Spleen (tissue), 11 donors: ENCODE measurements around the gene CACNA2D1. TPM values are rescaled to one million over a fixed set of nuclear protein-coding genes. Genes with fewer than 3 reads are reported as not detected.

Source experiments
- DNase-seq: peaks from one replicate; pipeline ENCODE4 v3.0.0-alpha.2; 2020
- H3K27ac ChIP-seq, 8 donors: fragments of 200-600 bp; sonication (generic) in 7 of 8; 1 replicate in 4 of 8; 2 replicates in 4 of 8; pipeline versions ENCODE4 v1.5.0 to v1.8.0; 2016 to 2021; ENCODE audit warnings: inconsistent platforms in 4 of 8, mild to moderate bottlenecking in 4 of 8, moderate library complexity in 1 of 8
- H3K27me3 ChIP-seq, 7 donors: fragments of 200-600 bp; sonication (generic) in 6 of 7; replicated peaks in 1 of 7; 1 replicate in 4 of 7; 2 replicates in 3 of 7; pipeline versions ENCODE4 v1.5.0 to v1.8.0; 2016 to 2021; ENCODE audit warnings: inconsistent platforms in 3 of 7, mild to moderate bottlenecking in 1 of 7
- H3K36me3 ChIP-seq, 6 donors: fragments of 200-600 bp; sonication (generic) in 5 of 6; 1 replicate in 4 of 6; 2 replicates in 2 of 6; pipeline versions ENCODE4 v1.5.0 to v1.8.0; 2016 to 2021; ENCODE audit warnings: inconsistent platforms in 2 of 6
- H3K4me1 ChIP-seq, 6 donors: fragments of 200-600 bp; sonication (generic) in 5 of 6; 1 replicate in 3 of 6; 2 replicates in 3 of 6; pipeline versions ENCODE4 v1.5.0 to v1.8.0; 2016 to 2021; ENCODE audit warnings: inconsistent platforms in 3 of 6
- H3K4me3 ChIP-seq, 8 donors: fragments of 200-600 bp; sonication (generic) in 7 of 8; 1 replicate in 4 of 8; 2 replicates in 4 of 8; pipeline versions ENCODE4 v1.5.0 to v1.8.0; 2016 to 2021; ENCODE audit warnings: inconsistent platforms in 4 of 8, mild to moderate bottlenecking in 4 of 8, moderate library complexity in 2 of 8
- H3K9me3 ChIP-seq, 8 donors: fragments of 200-600 bp; sonication (generic) in 7 of 8; 1 replicate in 4 of 8; 2 replicates in 4 of 8; pipeline versions ENCODE4 v1.5.0 to v1.8.0; 2016 to 2021; ENCODE audit warnings: inconsistent platforms in 4 of 8
- CTCF ChIP-seq, 11 experiments: fragments of 200-600 bp in 7 of 11; fragments of 450-650 bp in 4 of 11; sonication (generic) in 4 of 11; IDR thresholded peaks in 8 of 11; conservative IDR thresholded peaks in 3 of 11; 1 replicate in 7 of 11; 2 replicates in 4 of 11; pipeline versions ENCODE4 v1.4.0 to v1.8.0; 2016 to 2021; ENCODE audit warnings: antibody characterized with exemption in 11 of 11, inconsistent platforms in 4 of 11, mild to moderate bottlenecking in 1 of 11
- POLR2A ChIP-seq, 3 donors: fragments of 450-650 bp; IDR thresholded peaks; one replicate each; pipeline ENCODE4 v1.5.1; 2017; ENCODE audit warnings: antibody characterized with exemption in 3 of 3, mild to moderate bottlenecking in 1 of 3
- POLR2AphosphoS5 ChIP-seq, 3 donors: sonication (generic); formaldehyde crosslinking; IDR thresholded peaks; one replicate each; pipeline ENCODE4 v1.5.1; 2017; ENCODE audit warnings: antibody characterized with exemption in 3 of 3
- WGBS, 5 donors: extraction: QIAGEN DNeasy Blood & Tissue Kit in 3 of 5; methylation state at CpG; one replicate each; pipeline versions ENCODE4 v1.1.5 to v1.1.7; 2013 to 2018; 5-methylcytosine and 5-hydroxymethylcytosine counted together
- intact Hi-C: fragments of 100-400 bp; cut with DNase I; formaldehyde crosslinking; loops from one replicate; pipeline ENCODE4 v1.15.0; 2023; ENCODE audit warnings: low total_unique reads
- polyA plus RNA-seq, 3 donors: library from polyadenylated mRNA; stranded (reverse); fragments of 200-250 nt; gene quantifications; one replicate each; pipeline ENCODE4 v1.2.1, GENCODE V29; 2013
- total RNA-seq, 7 donors: library from RNA; depleted of rRNA in 3 of 7; stranded (reverse); fragments of >200 nt in 3 of 7; fragmentation: NEBNext Ultra II Directional in 4 of 7; extraction: Animal tissue kit (Norgen Biotek cat#: 25700) in 4 of 7; gene quantifications; one replicate each; pipeline versions ENCODE4 v1.1.0 to v1.2.1, GENCODE V29; 2016 to 2021
- donor health status: healthy with polysubstance abuse.
- donor health status: DM: no; HTN: no; CAD: no; lungs with moderate emphysema.
- donor health status: DM: no; HTN: no; CAD: no.
- donor health status: Bipolar disorder and iron deficiency.
- donor health status: healthy.
- donor health status: DM: no; HTN: no; CAD: no.
- donor health status: DM: yes; HTN: yes; CAD: no.

The CACNA2D1 gene
- total and polyA plus RNA-seq, 10 donors = 1.7 to 24.0 (median 15.2) TPM

- TF ChIP-seq POLR2A (IDR thresholded peaks at IDR 0.05) (no peak), POLR2AphosphoS5 (IDR thresholded peaks at IDR 0.05) (no peak), CTCF (IDR thresholded peaks at IDR 0.05 in 8 of 11, conservative IDR thresholded peaks at IDR 0.05 in 3 of 11) (no peak)
- whole genome bisulfite sequencing, 5 donors = 87 to 94% (median 92%) methylated on average over 6 of the region's 6 CpGs
- Histone ChIP-seq H3K4me3 (no peak overlapping the region), H3K27ac (no peak overlapping the region), H3K4me1 (no peaks in the 10 kb centered on the region), H3K36me3 (no peaks in the 10 kb centered on the region), H3K27me3 (no peaks in the 10 kb centered on the region), H3K9me3 (no peaks in the 10 kb centered on the region)
- no peak for DNase-seq
- intact Hi-C loops = no loop called here
Measured at GRCh38 chr7:82114237-82114636, 329.3 kb downstream of the CACNA2D1 start.

DNA sequence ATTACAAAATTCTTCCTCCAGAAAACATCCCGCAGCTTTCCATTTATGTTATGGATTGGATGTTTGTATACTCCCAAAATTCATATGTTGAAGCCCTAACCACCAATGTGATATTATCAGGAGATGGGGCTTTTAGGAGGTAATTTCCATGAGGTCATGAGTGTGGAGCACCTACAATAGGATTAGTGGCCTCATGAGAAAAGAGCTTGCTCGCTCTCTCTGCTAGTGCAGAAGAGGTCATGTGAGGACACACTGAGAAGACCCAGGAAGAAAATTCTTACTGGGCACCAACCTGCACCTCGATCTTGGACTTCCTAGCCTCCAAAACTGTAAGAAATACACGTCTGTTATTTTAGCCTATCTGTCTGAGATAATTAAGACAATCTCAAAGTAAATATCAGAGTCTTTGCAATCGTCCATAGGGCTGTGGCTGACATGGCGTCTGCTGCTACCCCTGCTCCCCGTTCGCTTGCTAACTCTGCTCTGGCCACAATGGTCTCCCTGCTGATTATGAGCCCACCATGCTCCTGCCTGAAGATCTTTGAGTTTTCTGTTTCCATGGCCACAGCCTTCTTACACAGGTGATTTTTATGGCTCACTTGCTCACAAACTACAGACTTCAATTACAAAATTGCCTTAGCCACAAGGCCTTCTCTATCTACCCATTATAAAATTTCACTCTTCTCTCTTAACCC is 333.3 kb downstream of the CACNA2D1 start:
- no peaks in the 10 kb centered on the region for H3K27me3 ChIP-seq
- H3K27ac ChIP-seq = no peak overlapping the region
- no peak overlapping the region for H3K4me3 ChIP-seq
- H3K9me3 ChIP-seq = no peaks in the 10 kb centered on the region
- DNase-seq = no peak
- no peaks in the 10 kb centered on the region for H3K4me1 ChIP-seq
- intact Hi-C loops = no loop called here
- WGBS, 5 donors = 82 to 93% (median 90%) methylated on average over 8 of the region's 8 CpGs
- H3K36me3 ChIP-seq = no peaks in the 10 kb centered on the region
- no peak for TF ChIP-seq POLR2AphosphoS5 (IDR thresholded peaks at IDR 0.05)
- TF ChIP-seq POLR2A (IDR thresholded peaks at IDR 0.05) = no peak
- no peak for TF ChIP-seq CTCF (IDR thresholded peaks at IDR 0.05 in 8 of 11, conservative IDR thresholded peaks at IDR 0.05 in 3 of 11)

- intact Hi-C loops = no loop called here
- Histone ChIP-seq H3K9me3 (no peaks in the 10 kb centered on the region), H3K36me3 (no peaks in the 10 kb centered on the region), H3K4me1 (no peaks in the 10 kb centered on the region), H3K27ac (no peak overlapping the region), H3K4me3 (no peak overlapping the region), H3K27me3 (no peaks in the 10 kb centered on the region)
- no peak for DNase-seq
- TF ChIP-seq POLR2AphosphoS5 (IDR thresholded peaks at IDR 0.05) (no peak), CTCF (IDR thresholded peaks at IDR 0.05 in 8 of 11, conservative IDR thresholded peaks at IDR 0.05 in 3 of 11) (no peak), POLR2A (IDR thresholded peaks at IDR 0.05) (no peak)
- WGBS, 5 donors = 24 to 69% (median 37%) methylated on average over 1 of the region's 1 CpG
Measured at GRCh38 chr7:82109288-82109687, 334.3 kb downstream of the CACNA2D1 start.

DNA sequence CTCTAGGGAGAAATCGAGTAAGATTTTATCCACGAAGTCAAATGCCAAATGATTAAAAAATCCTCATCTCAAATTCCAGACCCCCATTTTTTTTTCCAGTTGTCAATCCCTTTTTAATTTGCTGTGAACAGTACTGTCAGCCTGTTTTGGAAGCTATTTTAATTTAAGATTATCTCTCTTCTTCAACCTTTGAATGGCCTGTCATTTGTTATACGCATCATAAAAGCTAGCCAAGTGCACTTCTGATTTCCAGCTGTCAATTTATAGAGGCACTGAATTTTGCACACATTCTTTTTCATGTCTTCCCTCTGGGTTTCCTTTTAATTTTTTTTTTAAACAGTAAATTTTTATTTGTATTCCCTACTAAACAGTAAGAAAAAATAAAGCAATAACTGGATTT is 337.4 kb downstream of the CACNA2D1 start:
- H3K4me1 ChIP-seq = no peaks in the 10 kb centered on the region
- no peak overlapping the region for H3K4me3 ChIP-seq
- no peaks in the 10 kb centered on the region for H3K36me3 ChIP-seq
- WGBS, 5 donors = 74 to 95% (median 76%) methylated on average over 3 of the region's 3 CpGs
- intact Hi-C loops = no loop called here
- H3K9me3 ChIP-seq = no peaks in the 10 kb centered on the region
- H3K27ac ChIP-seq = no peak overlapping the region
- no peak for DNase-seq
- no peaks in the 10 kb centered on the region for H3K27me3 ChIP-seq
- TF ChIP-seq CTCF (IDR thresholded peaks at IDR 0.05 in 8 of 11, conservative IDR thresholded peaks at IDR 0.05 in 3 of 11) (no peak), POLR2AphosphoS5 (IDR thresholded peaks at IDR 0.05) (no peak), POLR2A (IDR thresholded peaks at IDR 0.05) (no peak)
